ENCODE results near the gene KDM6A.

DNA sequence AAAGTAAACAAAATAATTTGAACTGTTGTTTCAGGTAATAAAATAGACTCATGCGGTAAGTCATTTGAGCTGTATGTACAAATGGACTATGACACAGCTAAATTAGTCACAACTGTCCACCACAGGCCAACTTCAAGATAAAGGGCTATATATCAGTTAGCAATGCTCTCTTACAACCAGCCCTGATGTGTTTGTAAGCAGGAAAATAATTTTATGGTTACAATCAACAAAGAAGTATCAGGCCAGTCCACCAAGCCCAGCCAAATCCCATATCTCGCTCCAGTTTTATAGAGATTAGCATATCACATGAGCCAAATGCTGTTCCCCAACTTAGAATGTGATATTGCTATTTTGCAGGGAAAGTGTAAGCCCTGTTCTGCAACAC lies 29.7 kb upstream of the KDM6A start:
- TF ChIP-seq, protein P1, sequence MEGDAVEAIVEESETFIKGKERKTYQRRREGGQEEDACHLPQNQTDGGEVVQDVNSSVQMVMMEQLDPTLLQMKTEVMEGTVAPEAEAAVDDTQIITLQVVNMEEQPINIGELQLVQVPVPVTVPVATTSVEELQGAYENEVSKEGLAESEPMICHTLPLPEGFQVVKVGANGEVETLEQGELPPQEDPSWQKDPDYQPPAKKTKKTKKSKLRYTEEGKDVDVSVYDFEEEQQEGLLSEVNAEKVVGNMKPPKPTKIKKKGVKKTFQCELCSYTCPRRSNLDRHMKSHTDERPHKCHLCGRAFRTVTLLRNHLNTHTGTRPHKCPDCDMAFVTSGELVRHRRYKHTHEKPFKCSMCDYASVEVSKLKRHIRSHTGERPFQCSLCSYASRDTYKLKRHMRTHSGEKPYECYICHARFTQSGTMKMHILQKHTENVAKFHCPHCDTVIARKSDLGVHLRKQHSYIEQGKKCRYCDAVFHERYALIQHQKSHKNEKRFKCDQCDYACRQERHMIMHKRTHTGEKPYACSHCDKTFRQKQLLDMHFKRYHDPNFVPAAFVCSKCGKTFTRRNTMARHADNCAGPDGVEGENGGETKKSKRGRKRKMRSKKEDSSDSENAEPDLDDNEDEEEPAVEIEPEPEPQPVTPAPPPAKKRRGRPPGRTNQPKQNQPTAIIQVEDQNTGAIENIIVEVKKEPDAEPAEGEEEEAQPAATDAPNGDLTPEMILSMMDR (conservative IDR thresholded peaks at IDR 0.05 in 1 of 2, IDR thresholded peaks at IDR 0.05 in 1 of 2; ENCODE audit: extremely low read depth in 1 of 2, insufficient read depth in 1 of 2, low read depth in 1 of 2, low read length in 2 of 2) = no peak
- TF ChIP-seq EZH2 (IDR thresholded peaks at IDR 0.05; ENCODE audit: borderline replicate concordance, low read length) = no peak

Measured in mammary epithelial cell (primary cell).